DMS153 treated with DMSO at 0.1 percent for 48 hours (cell line): ENCODE measurements around the gene KRT71.

Source experiments
- DNase-seq: peaks from one replicate; lab custom pipeline; 2025; ENCODE audit not compliant: unreplicated experiment; lab: John Stamatoyannopoulos, UW

KRT71 gene

DNA sequence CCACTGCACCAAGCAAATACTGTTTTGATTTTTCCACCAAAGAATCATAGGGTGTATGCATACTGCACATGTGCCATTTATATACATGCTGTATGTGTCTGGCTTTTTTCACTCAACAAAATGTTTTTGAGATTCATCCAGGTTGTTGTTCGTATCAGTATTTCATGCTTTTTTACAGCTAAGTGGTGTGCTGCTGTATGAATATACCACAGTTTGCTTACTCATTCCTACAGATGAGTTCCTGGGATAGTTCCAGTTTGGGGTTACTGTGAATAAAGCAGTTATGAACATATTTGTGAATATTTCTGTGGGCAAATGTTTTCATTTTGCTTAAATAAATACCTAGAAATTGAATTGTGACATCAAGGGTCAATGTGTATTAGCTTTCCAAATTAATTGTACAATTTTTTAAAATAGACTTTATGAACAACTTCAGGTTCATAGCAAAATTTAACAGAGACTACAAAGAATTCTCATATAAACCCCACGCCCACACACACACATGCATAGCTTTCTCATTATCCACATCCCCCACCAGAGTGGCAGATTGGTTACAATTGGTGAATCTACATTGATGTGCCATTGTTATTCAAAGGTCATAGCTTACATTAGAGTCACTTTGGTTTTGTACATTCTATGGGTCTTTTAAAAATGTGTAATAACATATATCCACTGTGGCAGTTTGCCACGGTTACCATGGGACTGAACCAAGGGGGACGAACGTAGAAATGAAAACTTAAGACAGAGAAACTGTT lies 53.0 kb downstream of the KRT71 start:
- DNase-seq: no peak

DNA sequence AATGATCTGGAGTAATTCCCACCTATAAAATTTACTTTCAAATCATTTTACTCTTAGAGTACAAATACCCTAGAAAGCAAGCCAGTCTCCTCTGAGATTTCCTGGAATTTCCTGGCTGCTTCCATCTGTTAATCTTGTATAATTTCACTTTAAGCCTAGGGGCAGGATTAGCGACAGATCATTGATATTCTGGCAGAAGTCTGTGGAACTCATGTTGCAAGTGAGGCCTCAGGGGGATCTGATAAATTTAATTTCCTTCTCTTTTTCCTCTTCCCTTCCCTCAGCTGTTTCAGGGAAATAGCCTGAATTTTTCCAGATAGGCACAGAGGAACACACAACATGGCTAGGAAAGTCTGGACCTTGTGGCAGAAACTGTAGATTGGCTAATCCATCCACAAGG lies 54.0 kb downstream of the KRT71 start:
- DNase-seq: no peak

DNA sequence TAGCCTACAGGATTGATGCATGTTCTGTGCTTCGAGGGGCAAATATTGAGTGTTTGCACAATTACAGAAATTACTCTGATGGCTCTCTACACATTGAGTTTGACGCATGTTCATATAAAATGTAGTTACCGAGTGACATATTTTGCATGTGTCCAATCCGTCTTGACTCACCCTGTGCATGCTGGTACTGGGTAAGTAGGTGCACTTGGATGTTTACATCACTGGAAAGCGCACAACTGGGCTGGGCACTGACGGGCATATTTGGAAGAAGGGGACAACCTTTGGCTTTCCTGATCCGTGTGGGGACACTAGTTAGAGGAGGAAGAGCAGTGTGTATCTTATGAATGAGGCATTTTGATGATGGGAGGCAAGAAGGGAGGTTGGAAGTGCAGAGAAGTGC lies 55.0 kb downstream of the KRT71 start:
- no peak for DNase-seq

DNA sequence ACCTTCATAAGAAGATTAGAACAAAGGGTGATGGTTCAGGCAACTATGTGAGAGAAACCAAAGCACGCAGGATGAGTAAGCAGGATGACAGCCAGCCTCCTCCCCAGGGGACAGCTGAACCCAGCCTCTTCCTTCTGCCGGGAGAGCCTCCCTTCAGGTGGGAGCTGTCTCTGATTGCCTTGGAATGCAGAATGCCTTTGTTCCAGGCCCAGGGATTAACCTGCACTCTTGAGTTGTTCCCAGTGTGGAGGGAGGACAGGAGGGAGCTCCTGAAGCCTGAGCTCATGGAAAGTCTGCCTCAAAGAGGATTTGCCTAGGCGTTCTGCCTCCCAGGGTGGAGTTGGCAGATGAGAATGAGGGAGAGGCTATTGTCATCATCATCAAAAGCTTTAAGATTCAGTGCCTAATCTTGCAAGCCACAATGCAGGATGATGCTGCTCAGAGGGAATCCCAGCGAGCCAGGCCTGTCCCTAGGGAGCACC lies 56.3 kb downstream of the KRT71 start:
- DNase-seq: no peak

DNA sequence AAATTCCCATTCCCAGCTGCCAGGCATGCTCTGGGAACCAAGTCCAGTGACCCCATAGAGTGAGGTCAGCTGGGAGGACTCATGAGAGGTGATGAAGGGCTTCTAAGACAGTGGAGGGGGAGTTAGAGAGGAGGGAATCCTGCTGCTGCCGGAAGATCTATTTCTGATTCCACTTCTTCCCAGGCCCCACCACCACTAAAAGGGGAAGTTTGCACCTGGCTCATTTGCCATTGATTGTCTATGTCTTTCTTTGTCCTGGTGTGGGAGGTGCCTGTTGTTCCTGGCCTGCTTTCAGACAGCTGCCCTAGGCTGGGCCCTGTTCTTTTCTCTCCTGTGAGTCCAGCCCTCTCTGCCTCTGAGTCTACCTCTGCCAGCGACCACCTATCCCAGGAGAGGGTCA lies 56.9 kb downstream of the KRT71 start:
- DNase-seq: no peak

DNA sequence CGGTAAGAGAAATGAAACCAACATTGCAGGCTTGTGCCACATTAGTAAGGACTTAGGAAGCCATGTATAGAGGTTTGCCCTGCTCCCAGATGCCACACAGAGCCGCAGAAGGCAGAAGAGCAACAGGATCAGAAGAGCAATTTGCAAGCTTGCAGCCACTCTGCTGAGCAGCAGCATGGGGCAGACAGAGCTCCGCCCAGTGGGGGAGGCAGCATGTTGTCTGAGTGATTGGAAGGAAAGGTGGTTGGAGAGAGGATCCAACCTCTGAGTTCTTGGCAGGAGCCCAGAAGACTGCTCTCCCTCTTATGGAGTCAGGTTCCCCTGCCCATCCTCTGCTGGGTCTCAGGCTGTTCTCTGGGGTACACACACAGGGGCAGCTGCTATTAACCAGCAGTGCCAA lies 57.6 kb downstream of the KRT71 start:
- DNase-seq: peak; percentile 41

DNA sequence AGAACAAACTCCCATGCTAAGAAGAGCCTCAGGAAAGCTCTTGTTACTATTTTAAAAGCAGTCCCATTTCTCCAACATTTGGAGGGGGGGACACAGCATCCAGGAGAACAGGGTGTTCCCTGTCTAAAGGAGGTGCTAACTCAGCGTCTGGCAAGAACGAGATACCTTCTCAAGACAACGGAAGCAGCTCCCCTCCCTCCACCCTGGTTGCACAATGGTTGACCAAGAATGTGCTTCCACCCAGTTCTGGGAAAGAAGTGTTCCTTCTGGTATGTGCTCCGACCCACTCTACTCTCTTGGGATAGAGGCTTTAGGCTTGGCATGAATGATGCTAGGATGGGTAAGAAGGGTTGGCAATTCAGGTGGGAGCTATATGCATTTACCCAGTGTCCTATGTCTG lies 58.4 kb downstream of the KRT71 start:
- DNase-seq: no peak

DNA sequence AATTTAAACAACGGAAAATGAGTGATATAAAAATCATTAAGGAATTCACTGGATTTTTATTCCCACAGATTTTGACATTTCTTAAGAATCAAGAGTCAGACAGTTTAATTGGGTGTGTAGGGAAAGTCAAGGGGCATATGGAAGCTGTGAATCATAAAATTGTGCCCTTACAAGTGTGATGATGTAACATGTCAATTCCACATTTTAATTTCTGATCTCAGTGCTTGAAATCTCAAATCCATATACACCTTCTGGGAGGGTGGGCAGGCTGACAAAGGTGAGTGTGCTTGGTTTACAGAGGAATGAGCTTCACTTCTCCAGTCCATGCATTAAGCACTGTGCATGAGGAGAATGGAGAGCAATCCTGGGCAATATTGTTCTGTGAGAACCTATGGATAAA lies 58.8 kb downstream of the KRT71 start:
- DNase-seq: no peak
